ENCODE measurements around the gene GRM8.

DNA sequence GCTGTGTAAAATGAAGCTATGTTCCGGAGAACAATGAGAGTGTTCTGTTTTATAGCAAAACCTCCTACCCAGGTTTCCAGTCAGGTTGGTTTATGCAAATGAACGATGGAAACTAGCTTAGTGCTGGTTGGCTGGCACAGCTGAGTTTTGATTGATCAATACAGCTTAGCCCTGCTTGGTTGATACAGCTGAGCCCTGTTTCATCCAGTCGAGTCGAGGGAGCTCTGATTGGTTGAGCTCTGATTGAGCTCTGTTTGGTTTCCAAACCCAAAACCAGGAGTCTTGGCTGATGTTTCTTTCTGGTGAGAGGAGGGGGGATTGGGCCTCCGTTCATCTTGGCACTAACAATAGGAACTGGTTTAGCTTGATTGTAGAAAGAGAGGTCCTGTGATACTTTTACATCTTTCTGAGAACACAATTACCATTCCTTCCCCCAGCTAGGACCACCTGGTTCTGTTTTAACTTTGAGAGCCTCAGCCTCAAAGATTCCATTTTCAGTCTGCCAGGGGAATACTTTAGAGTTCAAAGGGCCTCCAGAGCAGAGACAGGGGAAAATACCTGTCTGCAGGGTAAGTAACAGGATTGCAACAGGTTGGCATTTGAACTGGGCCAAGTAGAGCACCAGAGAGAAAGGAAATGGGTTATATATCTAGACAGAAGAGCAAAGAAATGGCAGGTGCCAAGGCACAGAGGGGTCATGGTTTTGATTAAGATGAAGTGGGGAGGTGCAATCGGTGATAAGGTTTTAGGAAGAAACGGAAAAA, 210.9 kb downstream of the GRM8 start:
- TF ChIP-seq, protein P1, sequence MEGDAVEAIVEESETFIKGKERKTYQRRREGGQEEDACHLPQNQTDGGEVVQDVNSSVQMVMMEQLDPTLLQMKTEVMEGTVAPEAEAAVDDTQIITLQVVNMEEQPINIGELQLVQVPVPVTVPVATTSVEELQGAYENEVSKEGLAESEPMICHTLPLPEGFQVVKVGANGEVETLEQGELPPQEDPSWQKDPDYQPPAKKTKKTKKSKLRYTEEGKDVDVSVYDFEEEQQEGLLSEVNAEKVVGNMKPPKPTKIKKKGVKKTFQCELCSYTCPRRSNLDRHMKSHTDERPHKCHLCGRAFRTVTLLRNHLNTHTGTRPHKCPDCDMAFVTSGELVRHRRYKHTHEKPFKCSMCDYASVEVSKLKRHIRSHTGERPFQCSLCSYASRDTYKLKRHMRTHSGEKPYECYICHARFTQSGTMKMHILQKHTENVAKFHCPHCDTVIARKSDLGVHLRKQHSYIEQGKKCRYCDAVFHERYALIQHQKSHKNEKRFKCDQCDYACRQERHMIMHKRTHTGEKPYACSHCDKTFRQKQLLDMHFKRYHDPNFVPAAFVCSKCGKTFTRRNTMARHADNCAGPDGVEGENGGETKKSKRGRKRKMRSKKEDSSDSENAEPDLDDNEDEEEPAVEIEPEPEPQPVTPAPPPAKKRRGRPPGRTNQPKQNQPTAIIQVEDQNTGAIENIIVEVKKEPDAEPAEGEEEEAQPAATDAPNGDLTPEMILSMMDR (IDR thresholded peaks at IDR 0.05; ENCODE audit: low read length): no peak
- TF ChIP-seq EZH2 (IDR thresholded peaks at IDR 0.05; ENCODE audit: borderline replicate concordance, low read length): no peak
